Neural cell (in vitro differentiated cells): ENCODE measurements around the gene LOXHD1.

Source experiments
- CTCF ChIP-seq: fragments of 450-650 bp; IDR thresholded peaks from 2 replicates; pipeline ENCODE4 v1.5.1; 2014; ENCODE audit warnings: antibody characterized with exemption, mild to moderate bottlenecking, moderate library complexity; ENCODE audit not compliant: poor library complexity, severe bottlenecking
- EP300 ChIP-seq: fragments of 450-650 bp; conservative IDR thresholded peaks from 2 replicates; pipeline ENCODE4 v1.6.1; 2014; ENCODE audit warnings: antibody characterized with exemption, mild to moderate bottlenecking, moderate library complexity; ENCODE audit not compliant: poor library complexity, severe bottlenecking
- RAD21 ChIP-seq: fragments of 450-650 bp; conservative IDR thresholded peaks from 2 replicates; pipeline ENCODE4 v1.6.1; 2014; ENCODE audit warnings: antibody characterized with exemption, mild to moderate bottlenecking, moderate library complexity

- TF ChIP-seq CTCF = no peak
- TF ChIP-seq RAD21 = no peak
- no peak for TF ChIP-seq EP300
Measured at GRCh38 chr18:46607926-46608325, 49.1 kb downstream of the LOXHD1 start.
